GM12878 (cell line): Measurements from ENCODE around the gene DUSP8.

Experiments used
- CTCF ChIP-seq, 3 experiments: IDR thresholded peaks in 2 of 3; conservative IDR thresholded peaks in 1 of 3; 2 replicates each; pipeline ENCODE4 v1.5.1; 2011; ENCODE audit warnings: low read depth in 3 of 3, low read length in 3 of 3, mild to moderate bottlenecking in 3 of 3, control low read depth in 2 of 3, moderate library complexity in 2 of 3, inconsistent platforms in 1 of 3, mixed read lengths in 1 of 3; ENCODE audit not compliant: control insufficient read depth in 2 of 3, insufficient read depth in 1 of 3; ENCODE audit errors: extremely low read depth in 1 of 3
- EP300 ChIP-seq, 2 experiments: fragments of 150-350 bp in 1 of 2; IDR thresholded peaks; 2 replicates each; pipeline ENCODE4 v1.6.1; 2011 to 2012; ENCODE audit warnings: low read depth in 2 of 2, low read length in 2 of 2, borderline replicate concordance in 1 of 2, improper control_type of control experiment in 1 of 2, inconsistent platforms in 1 of 2; ENCODE audit not compliant: control insufficient read depth in 1 of 2
- HCFC1 ChIP-seq: fragments of 150-350 bp; IDR thresholded peaks from 2 replicates; pipeline ENCODE4 v1.6.1; 2014; ENCODE audit warnings: low read length
- SKIL ChIP-seq: fragments of 450-650 bp; IDR thresholded peaks from 2 replicates; pipeline ENCODE4 v1.6.1; 2017; ENCODE audit warnings: mild to moderate bottlenecking, low read depth, inconsistent platforms; ENCODE audit not compliant: poor library complexity, severe bottlenecking
- SUZ12 ChIP-seq: fragments of 200-600 bp; sonication (generic); IDR thresholded peaks from one replicate; pipeline ENCODE4 v1.6.1; 2018; ENCODE audit warnings: antibody characterized with exemption, mild to moderate bottlenecking; ENCODE audit not compliant: unreplicated experiment
- TAF1 ChIP-seq: IDR thresholded peaks from 2 replicates; pipeline ENCODE4 v1.6.1; 2011; ENCODE audit warnings: mild to moderate bottlenecking, low read depth, low read length, borderline replicate concordance
- ZBTB40 ChIP-seq: fragments of 450-650 bp; IDR thresholded peaks from 2 replicates; pipeline ENCODE4 v1.6.1; 2016; ENCODE audit warnings: mild to moderate bottlenecking, moderate library complexity, borderline replicate concordance

- TF ChIP-seq ZBTB40 (no peak), CTCF (IDR thresholded peaks at IDR 0.05 in 2 of 3, conservative IDR thresholded peaks at IDR 0.05 in 1 of 3; ENCODE audit: control insufficient read depth in 2 of 3, extremely low read depth in 1 of 3, insufficient read depth in 1 of 3, low read depth in 3 of 3, low read length in 3 of 3) (no peak), HCFC1 (no peak), SKIL (no peak), SUZ12 (no peak), TAF1 (no peak), EP300 (IDR thresholded peaks at IDR 0.05; ENCODE audit: borderline replicate concordance in 1 of 2, control insufficient read depth in 1 of 2, low read depth in 2 of 2, low read length in 2 of 2) (no peak)
Measured at GRCh38 chr11:1597331-1597993, 25.4 kb upstream of the DUSP8 start.
